HG02943 (cell line): ENCODE data around the gene COQ10A.
"Not testable (repeated sequence)": the region's sequence is repeated elsewhere in the genome, so short reads cannot be mapped to it uniquely, and the experiment has no call there.

Experiments used
- ATAC-seq: cut with Tn5 transposase; IDR thresholded peaks from one replicate; pipeline ENCODE4 v1.9.1; 2021; ENCODE audit warnings: mild to moderate bottlenecking, low read depth, moderate library complexity; ENCODE audit not compliant: unreplicated experiment

COQ10A gene

DNA sequence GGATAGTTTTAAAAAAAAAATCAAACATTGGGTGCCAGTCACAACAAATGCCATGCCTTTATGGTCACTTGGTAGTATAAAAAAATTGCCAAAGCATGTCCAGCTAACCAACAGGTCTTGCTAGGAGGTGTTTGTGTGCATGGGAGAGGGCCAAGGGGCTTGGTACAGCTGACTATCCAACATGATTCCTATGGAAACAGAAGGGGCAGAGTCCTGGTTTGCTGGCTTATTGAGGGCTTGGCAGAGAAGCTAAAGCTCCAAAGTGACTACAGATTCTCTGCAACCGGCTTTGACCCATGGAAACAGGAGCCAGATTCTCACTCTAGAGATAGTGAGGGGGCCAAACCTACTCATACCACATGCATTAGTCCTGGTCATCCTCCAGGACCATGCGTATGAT lies 5.7 kb downstream of the COQ10A start:
- not testable (repeated sequence) for ATAC-seq

DNA sequence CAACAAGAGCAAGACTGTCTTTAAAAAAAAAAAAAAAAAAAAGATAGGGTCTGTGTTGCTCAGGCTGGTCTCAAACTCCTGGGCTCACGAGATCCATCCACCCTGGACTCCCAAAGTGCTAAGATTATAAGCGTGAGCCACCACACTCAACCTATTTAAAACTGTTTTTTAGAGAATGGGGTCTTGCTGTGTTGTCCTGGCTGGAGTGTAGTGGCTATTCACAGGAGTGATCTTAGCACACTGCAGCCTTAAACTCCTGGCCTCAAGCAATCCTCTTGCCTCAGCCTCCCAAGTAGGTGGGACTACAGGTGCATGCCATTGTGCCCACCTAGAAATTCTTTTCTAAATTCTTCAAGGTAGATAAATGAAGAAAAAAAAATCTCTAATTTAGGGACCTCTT lies 7.6 kb downstream of the COQ10A start:
- ATAC-seq = no peak

DNA sequence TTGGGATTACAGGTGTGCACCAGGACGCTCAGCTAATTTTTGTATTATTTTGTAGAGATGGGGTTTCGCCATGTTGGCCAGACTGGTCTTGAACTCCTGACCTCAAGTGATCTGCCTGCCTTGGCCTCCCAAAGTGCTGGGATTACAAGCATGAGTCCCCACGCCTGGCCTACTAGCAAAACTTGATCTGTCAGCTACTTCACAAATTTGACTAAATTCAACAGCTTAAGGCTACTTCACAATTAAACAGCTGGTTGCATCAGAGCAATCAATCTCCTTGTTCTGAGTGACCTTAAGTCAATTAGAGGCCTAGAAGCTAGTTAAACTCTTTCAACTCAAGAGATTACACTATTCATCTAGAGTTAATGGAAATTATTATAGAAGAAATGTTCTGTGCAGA lies 12.2 kb downstream of the COQ10A start:
- ATAC-seq = no peak

DNA sequence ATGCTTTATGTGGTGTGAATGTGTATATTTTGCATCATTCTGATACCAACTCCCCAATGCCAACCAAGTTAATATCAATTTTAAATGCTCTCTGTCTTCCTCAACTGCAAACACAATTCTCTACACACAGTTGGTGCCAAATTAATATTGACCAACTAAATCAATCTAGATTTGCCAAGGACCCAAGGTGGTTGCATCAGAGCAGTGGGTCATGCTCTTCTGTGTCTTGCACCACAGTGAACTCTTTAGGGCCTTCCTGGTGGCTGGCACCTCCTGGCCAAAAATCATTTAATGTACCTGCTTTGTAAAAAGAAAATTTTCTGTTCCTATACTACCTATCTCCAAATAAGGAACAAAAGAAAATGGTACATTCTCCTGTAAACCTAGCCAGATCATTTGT lies 14.1 kb downstream of the COQ10A start:
- ATAC-seq = no peak

DNA sequence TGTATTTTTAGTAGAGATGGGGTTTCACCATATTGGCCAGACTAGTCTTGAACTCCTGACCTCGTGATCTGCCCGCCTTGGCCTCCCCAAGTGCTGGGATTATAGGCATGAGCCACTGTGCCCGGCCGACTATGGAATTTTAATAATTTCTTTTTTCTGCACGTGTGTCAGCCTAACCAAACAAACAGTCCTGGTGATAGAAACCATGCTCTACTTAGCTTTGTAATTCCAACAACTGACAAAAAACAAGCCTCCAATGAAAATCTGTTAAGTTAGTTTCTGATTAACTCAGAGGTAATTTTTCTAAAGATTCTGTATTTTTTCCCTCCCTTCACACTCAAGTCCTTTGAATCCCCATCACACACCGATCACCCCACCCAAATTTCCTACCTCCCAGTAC lies 15.3 kb downstream of the COQ10A start:
- ATAC-seq = no peak

DNA sequence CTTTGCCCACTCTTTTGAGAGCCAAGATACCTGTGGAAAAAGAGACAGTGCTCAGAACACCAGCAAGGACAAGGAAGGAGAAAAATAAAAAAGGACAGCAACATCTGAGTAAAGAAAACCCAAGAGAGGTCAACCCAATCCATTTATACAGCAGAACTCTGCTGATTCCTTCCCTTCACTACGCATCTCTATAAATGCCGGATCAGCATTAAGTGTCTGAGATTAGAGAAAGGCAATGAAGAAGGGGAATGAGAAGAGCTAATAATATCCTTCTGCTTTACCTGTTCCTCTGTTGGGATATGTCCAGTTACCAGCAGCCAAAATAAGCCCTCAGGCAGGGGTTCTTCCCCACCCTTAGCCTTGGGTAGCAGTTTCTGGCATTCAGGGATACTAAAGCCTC lies 15.8 kb downstream of the COQ10A start:
- ATAC-seq = no peak

DNA sequence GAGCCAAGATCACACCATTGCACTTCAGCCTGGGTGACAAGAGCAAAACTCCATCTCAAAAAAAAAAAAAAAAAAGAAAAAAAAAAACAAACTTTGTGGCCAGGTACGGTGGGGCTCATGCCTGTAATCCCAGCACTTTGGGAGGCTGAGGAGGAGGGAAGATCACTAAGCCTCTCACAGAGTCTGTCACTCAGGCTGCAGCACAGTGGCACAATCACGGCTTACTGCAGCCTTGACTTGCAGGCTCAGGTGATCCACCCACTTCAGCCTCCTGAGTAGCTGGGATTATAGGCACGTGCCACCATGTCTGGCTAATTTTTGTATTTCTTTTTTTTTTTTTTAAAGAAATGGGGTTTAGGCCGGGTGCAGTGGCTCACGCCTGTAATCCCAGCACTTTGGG lies 17.5 kb downstream of the COQ10A start:
- not testable (repeated sequence) for ATAC-seq

DNA sequence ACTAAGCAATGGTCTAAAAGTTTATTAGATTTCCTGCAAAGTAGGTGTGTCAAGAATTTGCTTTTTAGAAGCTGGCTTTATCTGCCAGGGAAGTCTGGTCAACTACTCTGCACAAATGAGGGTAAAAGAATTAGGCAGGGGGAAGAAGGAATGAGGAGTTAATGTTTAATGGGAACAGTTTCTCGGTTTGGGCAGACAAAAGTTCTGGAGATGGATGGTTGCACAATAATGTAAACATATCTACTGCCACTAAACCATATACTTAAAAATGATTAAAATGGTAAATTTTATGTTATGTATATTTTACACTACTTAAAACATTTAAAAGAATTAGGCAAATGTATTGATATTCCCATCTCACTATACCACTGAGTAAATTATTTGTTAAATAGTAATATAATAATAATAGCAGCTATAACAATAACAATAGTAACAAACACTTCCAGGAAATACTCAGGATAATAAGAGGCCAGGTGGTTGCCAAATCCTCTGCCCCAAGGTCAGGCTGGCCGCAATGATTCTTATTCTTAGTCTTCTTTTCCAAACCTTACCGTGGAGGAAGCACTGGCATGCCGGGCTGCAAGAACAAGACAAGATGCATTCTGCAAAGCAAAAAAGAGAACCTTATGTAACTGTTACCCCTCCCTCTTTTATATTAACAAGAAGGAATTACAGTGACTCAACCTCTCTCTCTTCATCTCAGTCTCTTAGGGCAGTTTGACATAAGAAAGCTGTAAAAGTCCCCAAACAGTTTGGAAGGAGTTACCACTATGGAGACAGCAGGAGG lies 19.5 kb downstream of the COQ10A start:
- no peak for ATAC-seq

DNA sequence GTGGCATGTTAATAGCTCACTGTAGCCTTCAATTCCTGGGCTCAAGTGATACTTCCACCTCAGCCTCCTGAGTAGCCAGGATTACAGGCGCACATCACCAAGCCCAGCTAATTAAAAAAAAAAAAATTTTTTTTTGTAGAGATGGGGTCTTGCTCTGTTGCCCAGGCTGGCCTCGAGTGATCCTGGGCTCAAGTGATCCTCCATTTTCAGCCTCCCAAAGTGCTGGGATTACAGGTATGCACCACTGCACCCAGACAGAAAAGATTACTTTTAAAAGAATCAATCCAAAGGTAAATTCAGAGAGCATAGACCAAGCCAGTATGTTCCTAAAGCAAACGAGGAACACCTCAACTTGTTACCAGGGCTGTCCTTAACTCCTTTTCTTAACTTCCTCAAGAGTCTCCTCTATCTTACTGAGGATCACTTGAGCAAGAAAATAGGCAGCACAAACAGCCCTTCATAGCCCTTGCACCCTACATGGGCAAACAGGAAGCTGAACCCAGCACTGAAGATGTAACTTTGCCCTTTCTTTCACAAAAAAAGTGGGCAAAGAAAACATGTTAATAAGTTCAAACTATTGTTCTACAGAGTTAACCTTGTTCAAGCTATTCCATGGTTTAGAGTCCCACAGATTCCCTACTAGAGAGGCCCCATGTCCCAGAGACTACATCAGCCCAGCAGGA lies 22.1 kb downstream of the COQ10A start:
- no peak for ATAC-seq

DNA sequence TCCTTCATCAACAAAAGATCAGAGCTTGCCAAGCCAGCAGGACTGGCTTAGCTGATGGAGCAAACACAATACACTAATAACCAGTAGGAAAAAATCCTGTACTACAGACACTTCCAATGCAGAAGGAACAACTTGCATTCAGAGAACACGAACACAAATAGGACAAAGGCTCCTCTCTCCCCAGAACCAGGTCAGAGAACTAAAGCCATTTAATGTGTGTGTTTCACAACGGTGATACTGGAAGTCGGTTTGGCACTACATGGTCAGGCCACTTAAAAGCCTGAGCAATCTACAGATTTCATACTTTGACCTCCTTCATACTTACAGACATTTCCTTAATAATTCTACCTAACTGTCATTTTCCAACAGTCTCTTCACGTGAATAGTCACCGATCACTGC lies 27.1 kb downstream of the COQ10A start:
- ATAC-seq = no peak

DNA sequence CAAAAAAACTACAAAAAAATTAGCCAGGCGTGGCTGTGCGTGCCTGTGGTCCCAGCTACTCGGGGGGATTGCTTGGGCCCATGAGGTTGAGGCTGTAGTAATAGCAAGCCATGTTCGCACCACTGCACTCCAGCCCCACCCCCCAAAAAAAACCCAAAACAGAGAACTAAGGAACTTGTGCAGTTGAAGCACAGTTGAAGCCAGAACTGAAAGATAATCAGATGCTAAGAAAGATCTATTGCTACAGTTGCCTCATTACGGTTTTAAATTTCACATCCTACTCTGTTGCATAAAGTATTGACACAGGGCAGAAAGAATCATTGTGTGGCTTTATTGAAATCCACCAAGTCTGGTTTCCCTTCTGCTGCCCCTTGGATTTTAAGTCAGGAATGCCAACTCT lies 29.6 kb downstream of the COQ10A start:
- ATAC-seq = no peak

DNA sequence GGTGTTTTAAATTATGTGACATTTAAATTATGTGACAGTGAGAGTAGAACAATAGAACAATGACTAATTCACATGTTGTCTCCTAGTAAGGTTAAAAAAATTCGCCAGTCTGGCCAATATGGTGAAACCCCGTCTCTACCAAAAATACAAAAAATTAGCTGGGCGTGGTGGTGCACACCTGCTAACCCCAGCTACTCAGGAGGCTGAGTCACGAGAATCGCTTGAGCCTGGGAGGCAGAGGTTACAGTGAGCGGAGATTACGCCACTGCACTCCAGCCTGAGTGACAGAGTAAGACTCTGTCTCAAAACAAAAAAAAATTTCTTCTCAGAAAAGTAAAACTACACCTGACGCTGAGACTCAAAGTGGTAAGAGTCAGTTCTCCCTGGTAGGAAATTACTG lies 30.7 kb downstream of the COQ10A start:
- no peak for ATAC-seq

DNA sequence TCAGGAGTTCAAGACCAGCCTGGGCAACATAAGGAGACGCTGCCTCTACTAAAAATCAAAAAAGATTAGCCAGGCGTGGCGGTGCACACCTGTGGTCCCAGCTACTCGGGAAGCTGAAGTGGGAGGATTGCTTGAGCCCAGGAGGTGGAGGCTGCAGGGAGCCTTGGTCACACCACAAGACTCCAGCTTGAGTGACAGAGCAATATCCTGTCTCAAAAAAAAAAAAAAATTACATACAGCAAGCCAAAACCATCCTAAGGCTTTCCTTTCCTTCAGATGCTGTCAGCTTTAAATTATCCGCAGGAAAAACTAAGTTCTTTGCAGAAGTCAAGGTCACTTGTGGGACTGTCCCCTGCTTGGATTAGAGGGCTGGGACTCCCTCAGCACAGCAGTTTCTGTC lies 32.1 kb downstream of the COQ10A start:
- no peak for ATAC-seq

DNA sequence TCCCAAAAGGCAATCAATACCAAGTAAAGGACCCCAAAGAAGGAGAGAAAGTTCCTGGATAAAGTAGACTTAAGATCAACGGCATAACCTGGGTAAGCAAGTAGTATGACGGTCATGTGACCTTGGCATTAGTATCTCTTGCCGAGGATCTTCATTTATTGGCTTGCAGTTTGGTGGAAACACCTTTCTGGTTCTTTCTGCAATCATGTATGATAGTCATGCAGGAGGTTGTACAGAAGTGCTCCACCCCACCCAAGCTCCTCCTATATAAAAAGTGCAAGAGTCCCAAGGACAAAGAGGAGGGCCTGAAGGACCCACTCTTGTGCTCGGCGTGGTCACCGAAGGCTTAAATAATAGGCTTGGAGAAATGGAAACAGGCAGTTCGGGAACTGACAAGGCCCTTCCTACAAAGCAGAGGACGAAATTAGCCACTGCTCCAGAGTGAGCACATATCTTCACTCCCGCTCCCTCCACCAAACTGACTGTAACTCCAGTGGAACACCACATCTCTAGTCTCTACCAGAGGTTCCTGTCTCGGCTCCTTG lies 32.6 kb downstream of the COQ10A start:
- ATAC-seq = no peak

DNA sequence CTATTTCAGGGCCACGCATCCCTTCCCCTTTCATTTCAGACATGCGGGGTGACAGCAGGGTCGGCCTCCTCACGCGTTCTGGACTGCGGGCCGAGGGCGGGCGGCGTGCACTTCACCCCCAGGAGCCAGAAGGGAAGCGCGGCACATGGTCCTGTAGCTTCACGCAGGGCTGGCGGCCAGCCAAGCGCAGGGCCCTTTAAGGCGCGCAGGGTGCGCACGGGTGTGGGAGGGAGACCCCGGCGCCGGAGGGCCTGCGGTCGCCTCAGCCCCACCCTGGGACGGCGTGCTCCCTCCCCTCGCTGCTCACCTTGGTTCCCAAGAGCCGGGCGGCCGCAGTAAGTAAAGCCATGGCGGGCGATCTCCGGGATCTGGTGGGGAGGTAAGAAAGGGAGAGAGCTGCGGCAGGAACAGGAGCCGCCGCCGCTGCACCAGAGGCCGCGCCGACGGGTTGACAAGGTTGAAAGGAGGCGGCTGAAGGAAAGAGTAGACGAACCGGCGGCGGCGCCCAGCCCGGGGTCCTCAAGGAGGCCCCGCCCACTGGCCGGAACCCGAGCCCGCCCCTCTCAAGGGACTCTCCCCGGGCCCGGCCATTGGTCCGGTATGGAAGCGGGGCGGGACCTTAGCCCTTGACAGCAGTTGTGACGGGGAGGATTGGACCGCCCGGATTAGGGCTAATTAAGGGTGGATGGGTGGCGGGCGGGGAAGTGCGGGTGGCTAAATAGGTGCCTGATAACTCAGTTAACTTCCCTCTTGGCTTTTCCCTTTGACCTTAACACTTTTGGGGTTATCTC lies 33.3 kb downstream of the COQ10A start, which contains the start of gene CS:
Gene CS (minus strand): TSS at position 478 of the 791 bp plus-strand sequence. CDS start 129 bp downstream, at position 349.
- peak; percentile 88 for ATAC-seq

DNA sequence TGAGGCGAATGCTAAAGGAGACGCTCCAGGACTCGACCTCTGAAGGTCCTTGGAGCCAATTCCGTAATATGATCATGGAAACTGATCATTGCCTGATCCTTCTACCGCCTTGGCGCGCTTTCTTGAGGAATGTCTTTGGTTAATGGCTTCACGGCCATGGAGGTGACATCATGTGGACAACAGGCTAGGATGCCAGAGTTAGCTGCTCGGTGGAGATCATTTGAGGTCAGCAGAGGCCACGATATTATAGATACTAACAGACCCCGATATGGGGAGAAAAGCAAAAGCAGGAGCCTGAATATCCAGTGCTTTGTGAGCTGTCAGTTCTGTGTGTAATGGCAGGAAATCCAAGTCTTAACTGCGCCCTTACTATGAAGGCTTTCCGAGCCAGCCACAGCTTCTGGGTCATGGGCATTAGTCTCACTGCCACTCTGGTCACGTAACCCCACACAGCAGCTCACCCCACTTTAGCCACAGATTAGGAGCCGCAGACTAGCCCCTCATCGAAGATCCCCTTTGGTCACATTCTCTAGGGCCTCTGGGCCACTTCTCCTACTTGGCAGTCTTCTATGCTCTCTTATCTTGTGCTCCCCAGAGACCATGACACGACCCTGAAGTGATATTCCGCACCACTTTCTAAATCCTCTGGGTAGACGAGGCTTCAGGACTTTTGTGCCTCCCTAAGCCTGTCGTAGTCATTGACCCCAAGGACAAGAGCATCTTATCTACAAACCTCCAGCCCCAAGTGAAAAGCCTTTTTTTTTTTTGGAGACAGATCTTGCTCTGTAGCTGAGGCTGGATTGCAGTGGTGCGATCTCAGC lies 34.1 kb downstream of the COQ10A start:
- ATAC-seq = peak; percentile 2

DNA sequence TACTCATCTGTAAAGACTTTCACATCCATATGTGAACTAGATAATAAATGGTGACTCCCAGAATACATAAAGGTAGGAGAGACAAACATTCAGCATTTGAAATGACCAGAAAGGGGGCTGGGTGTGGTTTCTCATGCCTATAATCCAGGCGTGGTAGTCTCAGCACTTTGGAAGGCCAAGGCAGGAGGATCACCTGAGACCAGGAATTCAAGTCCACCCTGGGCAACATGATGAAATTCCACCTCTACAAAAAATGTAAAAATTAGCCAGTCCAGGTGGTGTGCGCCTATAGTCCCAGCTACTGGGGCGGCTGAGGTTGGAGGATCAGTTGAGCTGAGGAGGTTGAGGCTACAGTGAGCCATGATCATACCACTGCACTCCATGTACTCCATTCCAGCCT lies 37.5 kb downstream of the COQ10A start:
- ATAC-seq = no peak

DNA sequence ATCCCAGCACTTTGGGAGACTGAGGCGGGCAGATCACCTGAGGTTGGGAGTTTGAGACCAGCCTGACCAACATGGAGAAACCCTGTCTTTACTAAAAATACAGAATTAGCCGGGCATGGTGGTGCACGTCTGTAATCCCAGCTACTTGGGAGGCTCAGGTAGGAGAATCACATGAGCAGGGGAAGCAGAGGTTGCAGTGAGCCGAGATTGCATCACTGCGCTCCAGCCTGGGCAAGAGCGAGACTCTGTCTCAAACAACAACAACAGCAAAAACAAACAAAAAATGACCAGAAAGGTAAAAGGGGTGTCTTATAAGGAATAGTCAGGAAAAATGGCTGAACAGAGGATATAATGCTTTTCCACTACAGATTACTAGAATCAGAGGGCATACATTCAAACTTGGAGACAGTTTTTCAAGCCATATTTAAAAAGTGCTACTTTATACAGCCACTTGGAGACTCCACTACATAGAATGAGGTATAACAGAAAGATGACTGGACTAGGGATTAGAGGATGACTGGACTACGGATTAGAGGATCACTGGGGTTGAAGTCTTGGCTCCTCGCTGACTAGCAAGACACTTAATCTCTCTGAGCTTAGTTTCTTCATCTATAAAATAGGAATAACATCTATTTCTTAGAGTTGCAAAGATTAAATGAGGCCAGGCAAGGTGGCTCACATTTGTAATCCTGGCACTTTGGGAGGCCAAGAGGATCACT lies 38.3 kb downstream of the COQ10A start:
- ATAC-seq = no peak

DNA sequence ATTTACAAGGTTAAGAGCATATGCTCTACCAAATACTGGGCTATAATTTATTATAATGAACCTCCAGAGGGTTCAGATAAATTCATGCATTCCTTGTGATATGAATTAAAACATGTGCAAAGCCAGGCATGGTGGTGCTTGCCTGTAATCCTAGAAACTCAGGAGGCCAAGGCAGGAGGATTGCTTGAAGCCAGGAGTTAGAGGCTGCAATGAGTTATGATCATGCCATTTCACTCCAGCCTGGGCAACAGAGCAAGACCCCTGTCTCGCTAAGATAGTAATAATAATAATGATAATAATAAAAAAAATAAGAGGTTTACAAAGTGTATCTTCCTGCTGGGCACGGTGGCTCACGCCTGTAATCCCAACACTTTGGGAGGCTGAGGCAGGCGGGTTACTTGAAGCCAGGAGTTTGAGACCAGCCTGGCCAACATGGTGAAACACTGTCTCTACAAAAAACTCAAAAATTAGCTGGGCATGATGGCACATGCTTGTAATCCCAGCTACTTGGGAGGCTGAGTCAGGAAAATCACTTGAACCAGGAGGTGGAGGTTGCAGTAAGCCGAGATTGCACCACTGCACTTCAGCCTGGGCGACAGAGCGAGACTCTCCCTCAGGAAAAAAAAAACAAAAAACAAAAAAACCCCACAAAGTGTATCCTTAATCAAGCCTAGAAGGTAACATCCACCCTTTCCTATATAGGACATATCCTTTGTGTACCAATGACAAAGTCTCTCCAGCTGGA lies 40.7 kb downstream of the COQ10A start:
- ATAC-seq = no peak
